Endothelial cell of umbilical vein (primary cell): ENCODE results near the gene OR10J4. TPM values are rescaled to one million over a fixed set of nuclear protein-coding genes. Genes with fewer than 3 reads are reported as not detected.

ENCODE experiments used
- BruUV-seq: library from RNA; stranded (reverse); fragments of 400-500 nt; replicated peaks from 2 replicates; lab custom pipeline; 2021; lab: Mats Ljungman, UMichigan
- CTCF ChIA-PET: fragments of 300-600, 350-600 bp; sonication (Branson Sonifier 250); formaldehyde crosslinking; loops from one replicate; lab custom pipeline; 2021; ENCODE audit warnings: antibody characterized with exemption, inconsistent platforms; lab: Charles Lee
- POLR2A ChIA-PET: fragments of 300-600, 350-600 bp; sonication (Branson Sonifier 250); formaldehyde crosslinking; loops from one replicate; lab custom pipeline; 2021; ENCODE audit warnings: antibody characterized with exemption, inconsistent platforms; lab: Charles Lee
- DNase-seq: peaks from one replicate; pipeline ENCODE4 v3.0.0-alpha.2; 2011; ENCODE audit warnings: low read depth, low spot score
- FAIRE-seq: peaks from 2 replicates; lab custom pipeline; 2011; peaks lifted over from hg19 to GRCh38; lab: Jason Lieb, UNC
- H2AFZ ChIP-seq: 2 replicates; pipeline ENCODE4 v1.6.0; 2012; ENCODE audit warnings: low read depth, low read length, control low read depth, inconsistent platforms
- H3K27ac ChIP-seq: 2 replicates; pipeline ENCODE4 v1.5.1; 2011; ENCODE audit warnings: low read depth, mild to moderate bottlenecking, control low read depth, low read length, moderate library complexity; ENCODE audit not compliant: insufficient read depth
- H3K27me3 ChIP-seq, 2 experiments: 2 replicates each; pipeline versions ENCODE4 v1.6.0 to v1.6.1; 2011; ENCODE audit warnings: low read length in 2 of 2, mixed read lengths in 1 of 2; ENCODE audit not compliant: control insufficient read depth in 2 of 2, insufficient read depth in 2 of 2
- H3K36me3 ChIP-seq, 2 experiments: 2 replicates in 1 of 2; 3 replicates in 1 of 2; pipeline ENCODE4 v1.5.1; 2011; ENCODE audit warnings: low read length in 2 of 2, mild to moderate bottlenecking in 1 of 2, moderate library complexity in 1 of 2; ENCODE audit not compliant: control insufficient read depth in 2 of 2, insufficient read depth in 2 of 2; ENCODE audit errors: extremely low read depth in 1 of 2
- H3K4me1 ChIP-seq: 3 replicates; pipeline ENCODE4 v1.5.1; 2011; ENCODE audit warnings: mild to moderate bottlenecking, low read length; ENCODE audit not compliant: control insufficient read depth, insufficient read depth; ENCODE audit errors: extremely low read depth
- H3K4me2 ChIP-seq: 2 replicates; pipeline ENCODE4 v1.6.1; 2011; ENCODE audit warnings: low read length, control low read depth, mixed read lengths; ENCODE audit not compliant: insufficient read depth
- H3K4me3 ChIP-seq, 3 experiments: fragments of 200-600 bp in 1 of 3; sonication (generic), shearing (Covaris generic) in 1 of 3; replicated peaks in 1 of 3; 2 replicates each; pipeline ENCODE4 v1.5.1; 2011 to 2016; ENCODE audit warnings: control low read depth in 3 of 3, low read length in 3 of 3, mild to moderate bottlenecking in 2 of 3, inconsistent platforms in 1 of 3, low read depth in 1 of 3, moderate library complexity in 1 of 3; ENCODE audit not compliant: insufficient read depth in 1 of 3
- H3K79me2 ChIP-seq: 2 replicates; pipeline ENCODE4 v1.6.0; 2012; ENCODE audit warnings: low read length, inconsistent platforms; ENCODE audit not compliant: control insufficient read depth, insufficient read depth
- H3K9ac ChIP-seq: replicated peaks from 2 replicates; pipeline ENCODE3; 2011; ENCODE audit warnings: low read length, control low read depth; ENCODE audit not compliant: insufficient read depth; ENCODE audit errors: extremely low read depth
- H3K9me1 ChIP-seq: replicated peaks from 3 replicates; pipeline ENCODE4 v1.6.0; 2011; ENCODE audit warnings: mild to moderate bottlenecking, low read length; ENCODE audit not compliant: control insufficient read depth, insufficient read depth; ENCODE audit errors: extremely low read depth
- H3K9me3 ChIP-seq: replicated peaks from 2 replicates; pipeline ENCODE4 v1.5.1; 2012; ENCODE audit warnings: low read length, inconsistent platforms; ENCODE audit not compliant: control insufficient read depth, insufficient read depth
- H4K20me1 ChIP-seq: replicated peaks from 2 replicates; pipeline ENCODE3; 2011; ENCODE audit warnings: mild to moderate bottlenecking, low read length; ENCODE audit not compliant: control insufficient read depth, insufficient read depth; ENCODE audit errors: extremely low read depth
- CTCF ChIP-seq, 2 donors: IDR thresholded peaks; 1 replicate in 1 of 2; 2 replicates in 1 of 2; pipeline ENCODE4 v1.5.1; 2011; ENCODE audit warnings: low read length in 2 of 2, mild to moderate bottlenecking in 2 of 2, moderate library complexity in 2 of 2, control low read depth in 1 of 2, inconsistent platforms in 1 of 2, low read depth in 1 of 2; ENCODE audit not compliant: insufficient read depth in 1 of 2; ENCODE audit errors: extremely low read depth in 1 of 2
- EZH2 ChIP-seq: IDR thresholded peaks from 2 replicates; pipeline ENCODE4 v1.6.1; 2012; ENCODE audit warnings: borderline replicate concordance, low read depth, mild to moderate bottlenecking, moderate library complexity, low read length, inconsistent platforms; ENCODE audit not compliant: severe bottlenecking
- FOS ChIP-seq: IDR thresholded peaks from 2 replicates; pipeline ENCODE4 v1.6.1; 2011; ENCODE audit warnings: mild to moderate bottlenecking, low read length, moderate library complexity, borderline replicate concordance; ENCODE audit not compliant: insufficient read depth
- GATA2 ChIP-seq: IDR thresholded peaks from 2 replicates; pipeline ENCODE4 v1.7.0; 2011; ENCODE audit warnings: low read depth, mild to moderate bottlenecking, moderate library complexity, mixed read lengths, low read length; ENCODE audit not compliant: insufficient read length, insufficient read depth
- JUN ChIP-seq: IDR thresholded peaks from 2 replicates; pipeline ENCODE4 v1.6.1; 2011; ENCODE audit warnings: borderline replicate concordance, low read depth; ENCODE audit not compliant: insufficient read length, insufficient read depth
- MAX ChIP-seq: IDR thresholded peaks from 2 replicates; pipeline ENCODE4 v1.6.1; 2011; ENCODE audit not compliant: insufficient read depth, insufficient read length
- MYC ChIP-seq: IDR thresholded peaks from one replicate; pipeline ENCODE4 v1.6.1; 2011; ENCODE audit warnings: mild to moderate bottlenecking, low read depth, low read length
- POLR2A ChIP-seq: IDR thresholded peaks from 2 replicates; pipeline ENCODE4 v1.6.1; 2012; ENCODE audit warnings: low read depth, mild to moderate bottlenecking, control low read depth, low read length
- POLR2AphosphoS5 ChIP-seq: IDR thresholded peaks from 2 replicates; pipeline ENCODE4 v1.6.1; 2012; ENCODE audit warnings: low read depth, mild to moderate bottlenecking, control low read depth, low read length, moderate library complexity; ENCODE audit not compliant: insufficient read depth
- dilution Hi-C: fragments of 300-500 bp; cut with MboI; formaldehyde crosslinking; loops from one replicate; pipeline ENCODE4 v1.15.0; 2019; ENCODE audit warnings: low sequenced_read_pairs; ENCODE audit not compliant: extremely low pct_ligation_motif_present
- intact Hi-C: fragments of 100-400 bp; cut with micrococcal nuclease; formaldehyde crosslinking; loops from one replicate; pipeline ENCODE4 v1.10.0; 2022
- polyA plus RNA-seq, 4 experiments: library from polyadenylated mRNA; depleted of rRNA in 3 of 4; stranded (reverse) in 3 of 4; unstranded in 1 of 4; fragments of >200 nt; gene quantifications; 2 replicates each; pipeline versions ENCODE4 v1.2.1 to v1.2.3, GENCODE V29; 2011 to 2012; ENCODE audit warnings: missing spikeins in 1 of 4
- total RNA-seq: library from RNA; stranded (reverse); gene quantifications from 2 replicates; pipeline ENCODE4 v1.2.3, GENCODE V29; 2021

The OR10J4 gene
- total and polyA plus RNA-seq, 2 donors (not counting 3 experiments of a cell fraction or from before 2014, with no cell fraction given) = not detected

- peak overlapping the region in 1 of 3 experiments; percentile 6 for H3K4me3 ChIP-seq
- FAIRE-seq = peak; percentile 81
- intact Hi-C loops = loop anchor here (1.0 to 5.0 kb wide), 10 partner anchors 20 to 449 kb away; no protein-coding TSS in a partner anchor
- no peaks in the 10 kb centered on the region for H3K79me2 ChIP-seq
- TF ChIP-seq EZH2 (no peak), CTCF (IDR thresholded peaks at IDR 0.05; ENCODE audit: extremely low read depth in 1 of 2, insufficient read depth in 1 of 2, low read depth in 1 of 2, low read length in 2 of 2) (no peak), FOS (peak; percentile 78), MAX (no peak), MYC (no peak), POLR2A (peak; percentile 60), GATA2 (peak; percentile 93), JUN (peak; percentile 53), POLR2AphosphoS5 (peak; percentile 76)
- H3K27me3 ChIP-seq = no peaks in the 10 kb centered on the region
- H3K36me3 ChIP-seq = no peaks in the 10 kb centered on the region
- BruUV-seq = no TSS peak
- no peaks in the 10 kb centered on the region for H3K9me1 ChIP-seq
- H3K9me3 ChIP-seq = no peaks in the 10 kb centered on the region
- no peaks in the 10 kb centered on the region for H4K20me1 ChIP-seq
- H2AFZ ChIP-seq = no peak overlapping the region
- H3K27ac ChIP-seq = peak overlapping the region; percentile 41
- peak overlapping the region; percentile 20 for H3K4me2 ChIP-seq
- peaks cover 52% of the 10 kb centered on the region for H3K4me1 ChIP-seq
- CTCF ChIA-PET = interaction anchor here (0.7 to 2.7 kb wide), 6 partner anchors 11 to 326 kb away, joined by 3 to 7 read pairs (median 4); partner anchors contain the start of gene DUSP23
- POLR2A ChIA-PET = no interaction called here
- dilution Hi-C loops = no loop called here
- H3K9ac ChIP-seq = peak overlapping the region; percentile 33
- DNase-seq = peak; percentile 83
These were observed 41.3 kb downstream of the OR10J4 start for GRCh38 chr1:159473335-159473734.
